GM18502 (cell line): ENCODE data around the gene PCBP3.
"Not testable (repeated sequence)": the region's sequence is repeated elsewhere in the genome, so short reads cannot be mapped to it uniquely, and the experiment has no call there.

Experiments
- ATAC-seq: cut with Tn5 transposase; IDR thresholded peaks from one replicate; pipeline ENCODE4 v1.9.1; 2021; ENCODE audit warnings: mild to moderate bottlenecking; ENCODE audit not compliant: unreplicated experiment, poor library complexity

The PCBP3 gene

GRCh38 chr21:45632637-45633251 is 10.8 kb upstream of the PCBP3 start:
- no peak for ATAC-seq

- no peak for ATAC-seq
Observed at GRCh38 chr21:45634511-45635183, 8.9 kb upstream of the PCBP3 start.

GRCh38 chr21:45635271-45636151 is 8.0 kb upstream of the PCBP3 start:
- ATAC-seq, result no peak

- ATAC-seq, result no peak
Observed at GRCh38 chr21:45636459-45636858, 7.1 kb upstream of the PCBP3 start.

- no peak for ATAC-seq
Observed at GRCh38 chr21:45636951-45637646, 6.4 kb upstream of the PCBP3 start.

GRCh38 chr21:45637883-45638282 is 5.6 kb upstream of the PCBP3 start:
- ATAC-seq, result no peak

GRCh38 chr21:45638707-45639106 is 4.8 kb upstream of the PCBP3 start:
- ATAC-seq, result no peak

GRCh38 chr21:45639206-45640000 is 4.1 kb upstream of the PCBP3 start:
- no peak for ATAC-seq

GRCh38 chr21:45640001-45640887 is 3.3 kb upstream of the PCBP3 start:
- ATAC-seq, result no peak

GRCh38 chr21:45640888-45641479 is 2.5 kb upstream of the PCBP3 start:
- ATAC-seq, result no peak

GRCh38 chr21:45641480-45642035 is 2.0 kb upstream of the PCBP3 start:
- ATAC-seq, result no peak

- ATAC-seq, result no peak
Observed at GRCh38 chr21:45642122-45642813, 1.3 kb upstream of the PCBP3 start.

- peak; percentile 9 for ATAC-seq
Observed at GRCh38 chr21:45644041-45644906, 749 bp downstream of the PCBP3 start.

- no peak for ATAC-seq
Observed at GRCh38 chr21:45651921-45652320, 8.4 kb downstream of the PCBP3 start.

GRCh38 chr21:45655124-45655523 is 11.6 kb downstream of the PCBP3 start:
- ATAC-seq, result no peak

GRCh38 chr21:45656114-45656513 is 12.6 kb downstream of the PCBP3 start:
- ATAC-seq, result not testable (repeated sequence)
